HUES64 (cell line): ENCODE measurements around the gene LRTM2.

Experiments
- H3K27ac ChIP-seq: 2 replicates; pipeline ENCODE4 v1.7.0; 2013; ENCODE audit warnings: low read depth, low read length, inconsistent platforms
- H3K27me3 ChIP-seq: 2 replicates; pipeline ENCODE4 v1.6.1; 2013; ENCODE audit warnings: mild to moderate bottlenecking, low read length; ENCODE audit not compliant: insufficient read depth
- H3K36me3 ChIP-seq: 2 replicates; pipeline ENCODE4 v1.6.1; 2013; ENCODE audit warnings: mild to moderate bottlenecking, low read length; ENCODE audit not compliant: insufficient read depth
- H3K4me1 ChIP-seq: 2 replicates; pipeline ENCODE4 v1.6.1; 2013; ENCODE audit warnings: mild to moderate bottlenecking, low read length, moderate library complexity; ENCODE audit not compliant: insufficient read depth
- H3K4me3 ChIP-seq: 2 replicates; pipeline ENCODE4 v1.5.1; 2013; ENCODE audit warnings: mild to moderate bottlenecking, low read length, moderate library complexity
- H3K9ac ChIP-seq: 2 replicates; pipeline ENCODE4 v1.6.1; 2013; ENCODE audit warnings: mild to moderate bottlenecking, low read depth, low read length
- H3K9me3 ChIP-seq: 2 replicates; pipeline ENCODE4 v1.6.1; 2013; ENCODE audit warnings: low read depth, low read length; ENCODE audit not compliant: insufficient read depth
- WGBS: fragments of 150-250, 120-280 bp; methylation state at CpG from one replicate; pipeline ENCODE4 v1.1.7; 2013; ENCODE audit warnings: missing lambda C conversion rate; 5-methylcytosine and 5-hydroxymethylcytosine counted together

Gene LRTM2

GRCh38 chr12:1791104-1791841 is 29.1 kb upstream of the LRTM2 start:
- peaks cover 2% of the 10 kb centered on the region for H3K27me3 ChIP-seq
- 0 out of 2 replicates have a peak, but pooled peaks cover 6% of the 10 kb centered on the region for H3K4me1 ChIP-seq
- WGBS: 63% methylated on average over 9 of the region's 10 CpGs
- H3K36me3 ChIP-seq: peaks cover 18% of the 10 kb centered on the region; the same call in 1 of the 2 replicates
- H3K9ac ChIP-seq: no peak overlapping the region
- no peaks in the 10 kb centered on the region for H3K9me3 ChIP-seq
- no peak overlapping the region for H3K4me3 ChIP-seq
- no peak overlapping the region for H3K27ac ChIP-seq

- Histone ChIP-seq H3K4me3 (no peak overlapping the region), H3K9ac (no peak overlapping the region), H3K4me1 (0 out of 2 replicates have a peak, but pooled peaks cover 6% of the 10 kb centered on the region), H3K27me3 (peaks cover 13% of the 10 kb centered on the region), H3K27ac (no peak overlapping the region), H3K36me3 (0 out of 2 replicates have a peak, but pooled peaks cover 8% of the 10 kb centered on the region), H3K9me3 (no peaks in the 10 kb centered on the region)
- WGBS: 90% methylated on average over 6 of the region's 6 CpGs
Observed at GRCh38 chr12:1792406-1792805, 28.0 kb upstream of the LRTM2 start.

GRCh38 chr12:1793426-1794210 is 26.7 kb upstream of the LRTM2 start:
- Histone ChIP-seq H3K27me3 (peaks cover 13% of the 10 kb centered on the region), H3K9me3 (no peaks in the 10 kb centered on the region), H3K27ac (no peak overlapping the region), H3K36me3 (no peaks in the 10 kb centered on the region), H3K4me1 (0 out of 2 replicates have a peak, but pooled peaks cover 6% of the 10 kb centered on the region), H3K4me3 (no peak overlapping the region), H3K9ac (no peak overlapping the region)
- WGBS: 95% methylated on average over 26 of the region's 26 CpGs

- no peaks in the 10 kb centered on the region for H3K36me3 ChIP-seq
- peaks cover 13% of the 10 kb centered on the region for H3K27me3 ChIP-seq
- H3K4me3 ChIP-seq: no peak overlapping the region
- H3K27ac ChIP-seq: no peak overlapping the region; the same call in 1 of the 2 replicates
- H3K9me3 ChIP-seq: no peaks in the 10 kb centered on the region
- 0 out of 2 replicates have a peak, but pooled peaks cover 6% of the 10 kb centered on the region for H3K4me1 ChIP-seq
- 92% methylated on average over 15 of the region's 15 CpGs for WGBS
- H3K9ac ChIP-seq: no peak overlapping the region
Observed at GRCh38 chr12:1794440-1795090, 25.8 kb upstream of the LRTM2 start.

GRCh38 chr12:1795221-1795784 is 25.1 kb upstream of the LRTM2 start:
- Histone ChIP-seq H3K4me1 (0 out of 2 replicates have a peak, but pooled peaks cover 6% of the 10 kb centered on the region), H3K9ac (no peak overlapping the region), H3K36me3 (no peaks in the 10 kb centered on the region), H3K27me3 (peaks cover 13% of the 10 kb centered on the region), H3K4me3 (no peak overlapping the region), H3K9me3 (no peaks in the 10 kb centered on the region), H3K27ac (no peak overlapping the region)
- 79% methylated on average over 19 of the region's 19 CpGs for WGBS

GRCh38 chr12:1795785-1796514 is 24.4 kb upstream of the LRTM2 start:
- H3K9me3 ChIP-seq: no peaks in the 10 kb centered on the region
- no peak overlapping the region for H3K27ac ChIP-seq
- WGBS: 21% methylated on average over 45 of the region's 45 CpGs
- peaks cover 13% of the 10 kb centered on the region for H3K27me3 ChIP-seq
- H3K9ac ChIP-seq: no peak overlapping the region
- 0 out of 2 replicates have a peak, but pooled peaks cover 6% of the 10 kb centered on the region for H3K4me1 ChIP-seq
- H3K4me3 ChIP-seq: peak overlapping the region; percentile 55
- H3K36me3 ChIP-seq: no peaks in the 10 kb centered on the region

GRCh38 chr12:1796515-1797010 is 23.8 kb upstream of the LRTM2 start:
- Histone ChIP-seq H3K4me1 (0 out of 2 replicates have a peak, but pooled peaks cover 2% of the 10 kb centered on the region), H3K36me3 (no peaks in the 10 kb centered on the region), H3K9ac (peak overlapping the region; percentile 50; the same call in 1 of the 2 replicates), H3K4me3 (peak overlapping the region; percentile 55), H3K27ac (no peak overlapping the region), H3K9me3 (no peaks in the 10 kb centered on the region), H3K27me3 (peaks cover 13% of the 10 kb centered on the region)
- 93% methylated on average over 43 of the region's 43 CpGs for WGBS

GRCh38 chr12:1797011-1797901 is 23.1 kb upstream of the LRTM2 start:
- Histone ChIP-seq H3K4me1 (0 out of 2 replicates have a peak, but pooled peaks cover 2% of the 10 kb centered on the region), H3K9ac (peak overlapping the region; percentile 50), H3K27me3 (peaks cover 13% of the 10 kb centered on the region), H3K27ac (no peak overlapping the region), H3K9me3 (no peaks in the 10 kb centered on the region), H3K36me3 (no peaks in the 10 kb centered on the region), H3K4me3 (peak overlapping the region; percentile 55)
- 88% methylated on average over 71 of the region's 71 CpGs for WGBS

- no peak overlapping the region for H3K27ac ChIP-seq
- no peaks in the 10 kb centered on the region for H3K9me3 ChIP-seq
- H3K27me3 ChIP-seq: peaks cover 13% of the 10 kb centered on the region
- H3K4me1 ChIP-seq: 0 out of 2 replicates have a peak, but pooled peaks cover 2% of the 10 kb centered on the region
- no peak overlapping the region for H3K4me3 ChIP-seq
- no peak overlapping the region for H3K9ac ChIP-seq
- H3K36me3 ChIP-seq: no peaks in the 10 kb centered on the region
- 87% methylated on average over 22 of the region's 22 CpGs for WGBS
Observed at GRCh38 chr12:1797991-1798640, 22.2 kb upstream of the LRTM2 start.
